HG03139 (cell line): ENCODE results near the gene KRTAP20-4.

Experiments used
- ATAC-seq: cut with Tn5 transposase; IDR thresholded peaks from one replicate; pipeline ENCODE4 v1.9.1; 2021; ENCODE audit not compliant: unreplicated experiment

KRTAP20-4 gene

DNA sequence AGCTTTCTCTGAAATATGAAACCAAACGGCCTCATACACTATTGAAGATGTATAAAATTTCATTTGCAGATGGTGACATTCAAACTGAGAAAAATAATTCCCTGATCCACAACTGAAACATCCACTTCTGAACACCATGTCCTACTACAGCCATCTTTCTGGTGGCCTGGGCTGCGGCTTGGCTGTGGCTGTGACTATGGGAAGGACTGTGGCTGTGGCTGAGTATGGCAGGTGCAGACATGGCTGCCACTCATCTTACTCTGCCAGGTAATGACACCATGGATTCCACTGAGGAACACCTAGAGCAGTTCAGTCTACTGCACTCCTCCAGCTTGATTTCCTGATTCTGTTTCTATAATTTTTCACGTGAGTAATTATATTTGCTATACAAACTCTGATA lies at the start of gene KRTAP20-4:
TSS of gene KRTAP20-4 (plus strand) at position 106 of the 400 bp plus-strand sequence.
- ATAC-seq = no peak

DNA sequence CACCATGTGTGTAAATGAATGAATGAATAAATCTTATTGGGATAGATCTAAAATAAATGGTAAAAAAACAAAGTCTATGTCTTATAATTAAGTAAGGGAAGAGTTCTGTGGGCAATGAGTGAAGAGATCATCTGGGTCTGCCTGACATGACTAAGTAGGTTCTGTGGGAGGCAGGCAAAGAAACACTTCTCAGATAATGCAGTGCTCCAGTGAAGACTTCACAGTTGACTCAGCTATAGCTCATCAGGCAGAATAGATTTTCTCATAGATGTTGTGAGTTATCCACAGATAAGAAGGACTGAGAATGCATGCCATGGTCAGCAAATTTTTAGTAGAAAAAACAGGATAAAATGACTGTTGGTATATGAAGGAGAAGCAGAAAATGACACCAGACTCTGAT lies 42.7 kb upstream of the KRTAP20-4 start:
- ATAC-seq = no peak

DNA sequence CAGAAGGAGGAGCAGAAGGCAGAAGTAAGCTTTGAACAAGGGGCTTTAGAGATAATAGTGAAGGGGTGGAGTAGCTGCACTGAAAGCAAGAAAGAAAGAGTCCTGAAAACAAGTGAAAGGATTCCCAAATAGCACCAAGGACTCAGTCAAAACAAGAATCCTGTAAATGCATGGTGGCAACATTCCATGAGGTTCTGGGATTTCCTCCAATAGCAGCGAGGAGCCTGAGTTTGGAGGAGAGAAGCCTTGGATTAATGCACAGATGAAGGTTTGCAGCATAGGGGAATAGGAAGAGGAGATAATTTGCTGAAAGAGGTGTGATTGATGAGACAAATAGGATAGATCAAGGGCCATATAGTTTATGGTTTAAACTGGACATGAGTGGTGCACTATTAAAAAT lies 41.1 kb upstream of the KRTAP20-4 start:
- no peak for ATAC-seq

DNA sequence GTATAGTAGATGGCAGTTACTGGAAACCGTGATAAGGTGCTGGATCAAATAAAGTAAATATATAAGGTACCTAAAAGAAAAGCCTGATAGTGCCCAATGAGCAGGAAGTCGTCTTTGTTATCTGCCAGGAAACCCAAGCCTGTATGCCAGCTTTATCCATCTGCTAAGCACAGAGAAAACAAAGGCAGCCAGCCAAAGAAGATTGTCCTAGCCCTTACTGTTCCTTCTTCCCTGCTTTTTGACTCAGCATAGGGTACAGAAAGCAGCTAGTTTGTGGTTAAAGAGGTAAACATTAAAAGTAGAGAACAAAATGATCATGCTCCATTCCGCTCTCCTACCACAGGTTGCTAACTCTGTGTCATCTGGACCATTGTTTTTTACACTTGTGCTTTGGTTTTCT lies 40.3 kb upstream of the KRTAP20-4 start:
- no peak for ATAC-seq

DNA sequence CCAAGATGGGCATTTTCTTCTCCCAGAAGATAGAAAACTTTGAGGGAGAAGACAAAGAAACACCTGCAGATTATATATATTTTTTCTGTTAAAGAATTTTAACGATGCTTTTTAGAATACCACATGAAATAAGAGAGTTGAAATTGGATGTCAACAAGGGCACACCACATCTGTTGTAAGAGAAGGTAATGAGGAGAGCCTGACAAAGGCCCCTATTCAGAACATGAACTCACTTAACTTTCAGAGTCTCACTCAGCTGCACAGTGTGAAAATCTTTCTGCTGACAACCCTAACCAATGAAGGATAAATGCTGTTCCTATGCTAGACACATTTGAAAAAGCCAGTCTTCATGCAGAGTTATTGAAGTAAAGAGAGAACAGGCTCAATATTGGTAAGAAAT lies 37.6 kb upstream of the KRTAP20-4 start:
- no peak for ATAC-seq

DNA sequence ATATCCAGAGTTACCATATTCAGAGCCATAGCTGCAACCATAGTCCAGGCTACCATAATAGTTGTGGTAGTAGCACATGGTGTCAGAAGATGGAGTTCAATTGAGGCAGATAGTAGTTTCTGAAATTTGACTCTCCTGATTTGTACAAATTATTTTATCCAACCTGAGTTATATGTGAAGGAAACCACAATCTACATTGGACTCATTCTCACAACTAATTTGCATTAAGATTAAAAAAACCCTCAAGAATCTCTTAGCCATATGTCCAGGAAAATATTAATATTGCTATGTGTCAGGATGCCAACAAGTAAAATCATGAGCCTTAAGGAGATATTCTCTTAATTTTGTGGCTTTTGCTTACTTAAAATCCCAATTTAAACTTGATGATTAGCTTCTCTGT lies 30.1 kb upstream of the KRTAP20-4 start, which contains the start of gene KRTAP22-2:
TSS of gene KRTAP22-2 (minus strand) at position 101 of the 400 bp plus-strand sequence.
- no peak for ATAC-seq

DNA sequence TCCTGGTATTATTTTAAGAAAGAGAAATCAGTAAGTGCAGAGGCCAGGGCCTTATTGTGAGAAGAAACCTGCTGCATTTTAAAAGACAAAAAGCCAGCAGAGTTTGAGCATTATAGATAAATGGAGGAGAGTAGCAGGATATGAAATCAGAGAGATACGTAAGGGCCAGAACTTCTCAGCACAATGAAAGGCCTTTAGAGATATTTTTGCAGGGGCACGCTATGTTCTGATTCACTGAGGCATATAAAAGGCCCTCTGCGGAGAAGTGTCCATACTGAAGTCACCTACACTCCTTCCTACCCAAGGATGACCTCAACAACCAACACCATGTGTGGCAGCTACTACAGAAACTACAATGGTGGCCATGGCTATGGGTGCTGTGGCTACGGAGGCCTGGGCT lies 28.3 kb upstream of the KRTAP20-4 start, which contains the start of gene KRTAP6-3:
TSS of gene KRTAP6-3 (plus strand) at position 301 of the 400 bp plus-strand sequence. CDS start at position 307, 6 bp downstream.
- no peak for ATAC-seq

DNA sequence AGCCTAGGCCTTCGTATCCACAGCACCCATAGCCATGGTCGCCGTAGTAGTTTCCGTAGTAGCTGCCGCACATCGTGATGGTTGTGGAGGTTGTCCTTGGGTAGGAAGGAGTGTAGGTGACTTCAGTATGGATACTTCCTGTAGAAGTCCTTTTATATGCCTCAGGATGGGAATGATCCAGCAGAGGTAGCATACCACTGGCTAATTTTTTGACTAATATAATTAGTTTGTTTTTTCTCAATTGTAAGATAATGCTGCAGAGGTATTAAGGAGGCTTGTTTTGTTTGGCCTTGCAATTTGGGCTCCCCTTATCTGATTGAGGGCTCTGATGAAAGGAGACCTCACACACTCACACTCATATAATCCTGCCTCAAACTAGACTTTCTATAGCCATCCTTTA lies 21.6 kb upstream of the KRTAP20-4 start, which contains the start of gene KRTAP6-2:
TSS of gene KRTAP6-2 (minus strand) at position 101 of the 400 bp plus-strand sequence. CDS start at position 73, 28 bp downstream.
- no peak for ATAC-seq

DNA sequence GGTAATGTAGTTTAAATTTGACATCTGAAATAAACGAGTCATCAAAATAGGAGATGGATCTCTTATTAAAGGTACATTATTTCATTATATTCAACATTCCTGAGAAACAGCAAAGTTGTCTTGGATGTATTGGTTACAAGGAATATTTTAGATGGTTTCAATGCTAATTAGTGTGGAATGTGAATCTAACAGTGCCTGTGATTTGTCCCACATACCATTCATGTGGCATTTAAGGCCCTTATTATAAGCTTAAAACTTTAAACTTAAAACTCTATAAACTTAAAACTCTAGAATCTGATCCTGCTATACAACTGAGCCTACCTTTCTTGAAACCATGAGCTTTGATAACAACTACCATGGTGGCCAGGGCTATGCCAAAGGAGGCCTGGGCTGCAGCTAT lies 19.6 kb upstream of the KRTAP20-4 start, which contains the start of gene KRTAP22-1:
TSS of gene KRTAP22-1 (plus strand) at position 301 of the 400 bp plus-strand sequence.
- no peak for ATAC-seq

DNA sequence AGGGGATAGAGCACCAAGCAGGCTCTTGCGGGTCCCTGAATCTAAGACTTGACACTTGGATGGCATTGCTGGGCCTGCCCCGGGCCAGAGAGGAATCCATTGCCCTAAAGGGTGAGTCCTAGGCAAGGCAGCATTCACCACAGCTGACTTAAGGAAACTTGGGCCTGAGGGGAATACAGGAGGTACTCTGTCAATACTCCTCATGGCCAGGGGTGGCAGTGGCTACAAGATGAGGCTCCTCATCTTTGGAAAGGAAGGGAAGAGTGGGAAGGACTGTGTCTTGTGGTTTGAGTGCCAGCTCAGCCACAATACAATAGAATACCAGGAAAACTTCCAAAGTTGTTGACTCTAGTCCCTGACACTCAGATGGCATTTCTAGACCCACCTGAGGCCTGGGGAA lies 14.5 kb upstream of the KRTAP20-4 start:
- no peak for ATAC-seq

DNA sequence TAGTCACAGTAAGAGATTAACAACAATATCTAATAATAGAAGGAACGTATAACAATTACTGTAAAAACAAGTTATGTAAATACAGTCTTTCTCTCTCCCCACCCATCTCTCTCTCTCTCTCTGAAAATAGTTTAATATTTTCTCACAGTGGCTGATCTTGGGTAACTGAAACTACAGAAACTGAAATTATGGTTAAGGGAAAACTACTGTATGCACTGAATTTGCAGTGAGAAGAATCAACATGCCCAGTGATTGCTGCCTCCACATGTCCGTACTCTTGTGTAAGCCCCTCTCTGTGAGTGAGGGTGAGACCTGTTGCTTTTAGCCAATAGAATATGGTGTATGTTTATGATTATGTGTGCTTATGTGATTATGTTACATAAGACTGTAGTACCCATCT lies 8.3 kb upstream of the KRTAP20-4 start:
- no peak for ATAC-seq

DNA sequence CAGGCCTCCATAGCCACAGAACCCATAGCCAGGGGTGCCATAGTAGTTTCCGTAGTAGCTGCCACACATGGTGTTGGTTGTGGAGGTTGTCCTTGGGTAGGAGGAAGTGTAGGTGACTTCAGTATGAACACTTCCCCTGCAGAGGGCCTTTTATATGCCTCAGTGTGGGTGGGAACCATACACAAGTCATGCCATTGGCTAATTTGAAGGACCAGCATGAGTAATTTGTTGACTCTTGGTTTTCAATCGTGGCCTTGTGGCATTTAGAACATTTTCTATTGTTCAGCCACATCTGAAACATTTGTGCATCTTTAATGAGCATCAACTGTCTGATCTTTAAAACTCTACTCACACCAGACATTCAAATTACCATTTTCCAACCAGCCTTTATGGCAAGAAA lies 6.6 kb upstream of the KRTAP20-4 start, which contains the start of gene KRTAP6-1:
TSS of gene KRTAP6-1 (minus strand) at position 95 of the 400 bp plus-strand sequence. CDS start at position 69, 26 bp downstream.
- no peak for ATAC-seq

DNA sequence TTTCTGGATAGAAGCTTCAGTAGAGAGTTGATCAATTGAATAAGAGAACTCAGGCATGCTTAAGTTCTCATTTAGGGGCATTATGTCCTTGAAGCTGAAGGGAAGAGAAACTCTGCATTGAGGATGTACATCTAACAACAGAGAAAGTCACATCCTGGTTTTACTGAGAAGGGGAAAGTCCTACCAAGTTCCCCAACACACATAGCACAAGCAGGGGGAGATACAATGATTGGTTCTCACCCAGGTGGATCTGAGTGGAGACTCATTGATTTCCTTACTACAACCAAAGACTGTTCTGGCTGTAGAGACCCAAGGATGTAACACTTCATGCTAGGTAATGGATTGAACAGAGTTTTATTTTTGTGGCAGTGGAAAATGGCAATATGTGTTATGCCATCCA lies 5.2 kb upstream of the KRTAP20-4 start:
- no peak for ATAC-seq

DNA sequence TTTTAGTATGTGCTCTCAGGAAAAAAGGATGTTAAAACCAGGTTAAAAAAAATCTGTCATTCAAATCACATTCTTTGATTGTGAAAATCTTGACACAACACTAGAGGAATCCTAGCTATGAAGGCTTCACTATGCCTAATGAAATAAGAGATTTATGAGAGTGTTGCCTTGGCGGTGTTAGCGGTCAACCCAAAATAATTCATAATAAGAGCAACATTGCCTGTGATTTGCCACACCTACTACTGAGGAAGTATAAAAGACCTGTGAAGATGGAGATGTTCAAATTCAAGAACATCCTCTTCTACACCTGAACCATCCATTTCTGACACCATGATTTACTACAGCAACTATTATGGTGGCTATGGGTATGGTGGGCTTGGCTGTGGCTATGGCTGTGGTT lies 4.3 kb upstream of the KRTAP20-4 start, which contains the start of gene KRTAP20-1:
TSS of gene KRTAP20-1 (plus strand) at position 301 of the 400 bp plus-strand sequence. CDS start at position 331, 30 bp downstream.
- ATAC-seq = no peak

DNA sequence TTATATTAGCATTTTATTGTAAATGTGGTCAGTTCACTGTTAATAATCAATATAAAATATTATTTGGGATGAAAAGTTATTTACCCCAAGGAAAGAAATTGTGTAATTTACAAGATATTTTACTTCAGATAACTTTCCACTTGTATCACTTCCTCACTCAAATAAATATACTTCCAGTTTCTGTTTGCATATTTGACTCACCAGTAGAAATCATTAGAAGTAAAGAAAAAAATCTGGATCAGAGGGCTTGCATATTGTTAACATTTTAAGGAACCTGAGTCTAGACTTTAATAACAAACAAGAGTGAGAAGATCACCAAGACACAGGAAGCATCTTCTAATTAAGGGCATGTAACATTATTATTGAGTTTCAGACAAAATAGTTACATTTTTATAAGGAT lies 347 bp upstream of the KRTAP20-4 start:
- no peak for ATAC-seq

DNA sequence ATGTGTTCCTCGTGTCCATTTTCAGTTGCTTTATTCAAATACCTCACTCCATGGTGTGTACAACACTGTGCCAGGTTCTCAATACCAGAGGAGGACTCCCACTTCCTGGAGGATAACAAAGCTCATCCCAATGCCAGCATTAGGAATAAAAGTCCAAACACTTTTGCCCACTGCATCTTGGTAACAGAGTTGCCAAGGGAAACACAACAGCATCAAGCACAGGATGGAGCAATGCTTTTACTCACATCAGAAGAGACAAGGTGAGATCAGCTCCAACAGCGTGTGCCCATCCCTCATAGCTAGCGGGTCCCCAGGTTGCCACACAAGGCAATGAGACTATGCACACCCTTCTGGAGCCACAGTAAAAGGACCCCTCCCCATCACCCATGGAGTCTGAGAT lies 2.9 kb downstream of the KRTAP20-4 start:
- no peak for ATAC-seq

DNA sequence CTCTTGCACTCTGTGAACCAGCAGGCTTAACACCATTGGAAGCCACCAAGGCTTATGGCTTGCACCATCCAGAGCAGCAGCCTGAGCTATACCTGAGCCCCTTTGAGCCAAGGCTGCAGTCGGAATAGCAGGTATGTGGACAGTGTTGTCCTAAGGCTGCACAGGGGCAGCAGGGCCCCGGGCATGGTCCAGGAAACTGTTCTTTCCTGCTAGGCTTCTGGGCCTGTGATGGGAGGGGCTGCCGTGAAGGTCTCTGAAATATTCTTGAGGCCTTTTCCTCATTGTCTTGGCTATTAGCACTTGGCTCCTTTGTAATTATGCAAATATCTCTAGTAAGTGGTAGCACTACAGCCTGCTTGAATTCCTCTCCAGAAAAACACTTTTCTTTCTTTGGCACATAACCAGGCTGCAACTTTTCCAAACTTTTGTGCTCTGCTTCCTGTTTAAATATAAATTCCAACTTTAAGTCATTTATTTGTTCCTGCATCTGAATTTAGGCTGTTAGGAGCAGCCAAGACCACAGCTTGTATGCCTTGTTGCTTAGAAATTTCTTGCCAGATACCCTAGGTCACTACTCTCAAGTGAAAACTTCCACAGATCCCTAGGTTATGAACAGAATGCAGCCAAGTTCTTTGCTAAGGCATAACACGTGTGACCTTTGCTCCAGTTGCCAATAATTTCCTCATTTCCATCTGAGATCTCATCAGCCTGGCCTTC lies 5.2 kb downstream of the KRTAP20-4 start:
- ATAC-seq = no peak

DNA sequence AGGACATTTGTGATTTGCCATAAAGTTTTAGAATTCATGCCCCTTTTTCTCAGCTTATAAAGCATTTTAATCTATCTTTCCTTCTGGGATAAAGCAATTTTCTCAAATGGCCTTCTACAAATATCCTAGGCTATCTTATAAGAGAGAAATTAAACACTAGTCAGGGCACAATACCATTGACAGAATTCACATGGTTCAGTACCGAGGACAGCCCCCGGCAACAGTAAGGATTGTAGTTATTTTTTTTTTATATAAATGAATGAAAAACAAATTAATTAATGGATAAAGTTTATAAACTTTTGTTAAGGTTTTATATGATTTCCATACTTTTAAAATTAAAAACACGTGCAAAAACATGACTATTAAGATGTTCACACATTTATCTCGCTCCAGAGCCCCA lies 7.7 kb downstream of the KRTAP20-4 start:
- no peak for ATAC-seq

DNA sequence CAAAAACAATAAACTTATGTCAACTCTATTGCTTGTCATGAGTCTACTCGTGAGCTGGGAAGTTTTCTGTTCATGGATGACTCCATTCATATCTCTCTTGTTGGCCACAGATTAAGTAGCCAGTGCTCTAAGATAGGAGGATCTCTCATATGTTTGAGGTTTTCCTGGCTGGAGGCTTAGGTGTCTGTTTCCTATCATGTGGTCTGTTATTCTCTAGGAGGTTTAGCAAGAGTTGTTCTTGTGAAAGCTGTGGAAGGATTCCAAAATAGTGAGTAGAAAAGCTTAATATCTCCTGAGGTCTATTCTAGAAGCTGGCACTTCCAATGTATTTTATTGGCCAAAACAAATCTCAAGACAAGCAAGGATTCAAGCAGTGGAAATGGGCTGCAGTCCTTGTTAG lies 8.8 kb downstream of the KRTAP20-4 start:
- ATAC-seq = no peak

DNA sequence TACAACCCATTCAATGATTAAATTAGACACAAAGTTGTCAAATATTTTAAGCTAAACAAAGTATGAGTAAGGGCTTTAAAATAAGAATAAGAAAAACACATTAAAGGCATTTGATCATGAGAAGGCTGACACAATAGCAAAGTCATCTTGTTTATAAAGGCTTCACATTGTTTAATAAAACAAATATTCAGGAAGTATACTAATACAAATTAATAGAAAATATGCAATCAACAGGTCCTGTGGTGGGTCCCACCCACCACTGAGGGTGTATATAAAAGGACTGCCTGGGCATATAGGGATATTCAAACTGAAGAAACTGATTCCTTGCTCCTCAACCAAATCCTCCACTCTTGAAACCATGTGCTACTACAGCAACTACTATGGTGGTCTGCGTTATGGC lies 14.5 kb downstream of the KRTAP20-4 start, which contains the start of gene KRTAP20-2:
TSS of gene KRTAP20-2 (plus strand) at position 301 of the 400 bp plus-strand sequence. CDS start at position 359, 58 bp downstream.
- no peak for ATAC-seq

DNA sequence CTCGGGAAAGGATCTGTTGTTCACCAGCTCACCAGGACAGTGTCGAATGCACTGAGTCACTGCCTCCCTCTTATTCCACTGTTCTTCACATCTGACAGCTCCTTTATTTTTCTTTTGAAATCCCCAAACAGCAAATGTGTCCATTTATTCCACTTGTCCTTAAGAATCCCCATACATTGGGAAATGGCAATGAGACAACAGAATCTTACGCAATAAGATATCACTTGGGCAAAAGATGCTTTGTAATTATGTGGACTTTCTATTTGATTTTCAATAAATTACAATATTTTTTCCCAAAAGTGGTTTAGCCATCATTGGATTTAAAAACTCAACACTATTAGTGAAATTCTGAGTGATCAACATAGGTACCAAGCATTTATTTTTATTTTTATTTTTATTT lies 18.3 kb downstream of the KRTAP20-4 start:
- no peak for ATAC-seq

DNA sequence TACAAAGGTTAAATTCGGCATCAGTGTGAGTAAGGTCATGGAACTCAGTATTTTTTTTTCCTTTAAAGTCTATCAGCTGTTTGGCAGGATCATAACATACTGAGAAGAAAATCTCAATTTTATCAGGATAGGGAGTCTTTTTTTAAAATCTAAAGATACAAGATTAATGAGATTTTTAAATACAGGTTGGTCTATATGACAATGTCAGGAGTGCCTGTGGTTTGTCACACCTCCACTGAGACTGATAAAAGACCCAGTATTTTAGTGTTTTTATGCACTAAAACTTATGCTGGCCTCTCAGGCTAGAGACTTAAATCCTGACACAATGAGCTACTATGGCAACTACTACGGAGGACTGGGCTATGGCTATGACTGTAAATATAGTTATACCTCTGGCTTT lies 22.1 kb downstream of the KRTAP20-4 start, which contains the start of gene KRTAP20-3:
TSS of gene KRTAP20-3 (plus strand) at position 301 of the 400 bp plus-strand sequence.
- no peak for ATAC-seq
